MM.1S (cell line): Measurements from ENCODE around the gene TMEM119.

Source experiments
- CTCF ChIP-seq: fragments of 300-600 bp; sonication (generic); IDR thresholded peaks from 2 replicates; pipeline ENCODE4 v1.5.1; 2016; ENCODE audit warnings: antibody characterized with exemption, low read length, mixed read lengths
- EZH2 ChIP-seq: fragments of 300-600 bp; sonication (generic); optimal IDR thresholded peaks from 2 replicates; pipeline ENCODE3; 2017; ENCODE audit warnings: low read depth, mild to moderate bottlenecking, antibody characterized with exemption, low read length, mixed read lengths
- EZH2phosphoT487 ChIP-seq: fragments of 300-600 bp; sonication (generic); IDR thresholded peaks from 2 replicates; pipeline ENCODE4 v1.6.1; 2018; ENCODE audit warnings: antibody characterized with exemption, low read length

DNA sequence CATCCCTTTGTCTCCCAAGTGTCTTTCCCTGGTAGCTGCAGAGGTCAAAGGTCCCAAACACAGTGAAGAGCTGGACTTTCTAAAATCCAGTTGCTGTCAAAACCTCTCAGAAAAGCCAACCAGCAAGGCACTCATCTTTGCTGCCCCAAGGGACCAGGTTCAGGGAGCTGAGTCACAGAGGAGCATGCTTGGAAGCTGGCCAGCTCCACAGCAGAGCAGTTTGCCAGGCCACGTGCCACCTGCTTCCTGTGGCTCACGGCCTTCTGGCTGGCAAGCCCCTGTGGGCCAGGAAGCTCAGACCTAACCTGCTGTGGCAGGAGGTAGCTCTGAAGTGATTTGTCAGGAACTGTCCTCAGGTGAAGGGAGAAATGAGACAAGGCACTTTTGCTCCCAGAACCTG lies 31.9 kb downstream of the TMEM119 start:
- TF ChIP-seq EZH2phosphoT487 (no peak), CTCF (no peak), EZH2 (no peak)
